ENCODE measurements around the gene GPR101.

GPR101 gene, protein sequence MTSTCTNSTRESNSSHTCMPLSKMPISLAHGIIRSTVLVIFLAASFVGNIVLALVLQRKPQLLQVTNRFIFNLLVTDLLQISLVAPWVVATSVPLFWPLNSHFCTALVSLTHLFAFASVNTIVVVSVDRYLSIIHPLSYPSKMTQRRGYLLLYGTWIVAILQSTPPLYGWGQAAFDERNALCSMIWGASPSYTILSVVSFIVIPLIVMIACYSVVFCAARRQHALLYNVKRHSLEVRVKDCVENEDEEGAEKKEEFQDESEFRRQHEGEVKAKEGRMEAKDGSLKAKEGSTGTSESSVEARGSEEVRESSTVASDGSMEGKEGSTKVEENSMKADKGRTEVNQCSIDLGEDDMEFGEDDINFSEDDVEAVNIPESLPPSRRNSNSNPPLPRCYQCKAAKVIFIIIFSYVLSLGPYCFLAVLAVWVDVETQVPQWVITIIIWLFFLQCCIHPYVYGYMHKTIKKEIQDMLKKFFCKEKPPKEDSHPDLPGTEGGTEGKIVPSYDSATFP

DNA sequence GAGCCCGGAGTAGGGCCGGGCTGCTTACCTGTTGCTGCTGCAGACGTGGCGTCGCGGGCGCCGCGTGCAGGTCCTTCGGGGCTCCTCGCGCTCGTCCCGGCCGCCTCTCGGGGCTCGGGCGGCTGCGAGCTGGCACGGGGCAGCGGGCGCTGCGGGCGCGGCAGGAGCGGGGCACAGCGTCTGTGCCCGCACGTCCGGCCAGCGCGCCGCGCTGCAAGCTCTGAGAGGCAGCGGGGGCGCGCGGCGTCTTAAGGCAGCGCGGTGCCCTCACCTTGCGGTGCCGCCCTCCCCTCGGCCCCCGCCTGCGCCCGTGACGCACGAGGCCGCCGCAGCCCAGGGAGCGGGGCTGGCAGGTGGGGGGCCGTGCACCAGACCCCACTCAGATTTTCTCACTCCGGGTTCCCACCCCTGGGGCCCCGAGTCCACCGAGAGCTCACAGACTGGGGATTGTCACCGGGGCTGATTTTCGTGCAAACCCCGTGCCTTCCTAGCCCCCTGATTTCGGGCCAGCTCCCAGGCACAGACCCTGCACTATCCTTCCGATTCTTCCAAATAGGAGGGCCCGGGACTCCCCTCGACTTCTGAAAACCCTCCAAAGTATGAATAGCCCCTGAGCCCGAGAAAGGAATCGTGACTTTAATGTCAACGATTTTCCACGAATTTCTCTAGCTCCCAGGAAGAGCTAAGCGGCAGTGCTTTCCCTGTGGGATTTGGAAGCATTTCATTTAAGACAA lies at the start of gene GPR101:
TSS of gene GPR101 (minus strand) at position 222 of the 734 bp plus-strand sequence. CDS start 2,321 bp downstream, outside the sequence.
- DNase-seq (ENCODE audit: low read depth in 2 of 2): no peak

DNA sequence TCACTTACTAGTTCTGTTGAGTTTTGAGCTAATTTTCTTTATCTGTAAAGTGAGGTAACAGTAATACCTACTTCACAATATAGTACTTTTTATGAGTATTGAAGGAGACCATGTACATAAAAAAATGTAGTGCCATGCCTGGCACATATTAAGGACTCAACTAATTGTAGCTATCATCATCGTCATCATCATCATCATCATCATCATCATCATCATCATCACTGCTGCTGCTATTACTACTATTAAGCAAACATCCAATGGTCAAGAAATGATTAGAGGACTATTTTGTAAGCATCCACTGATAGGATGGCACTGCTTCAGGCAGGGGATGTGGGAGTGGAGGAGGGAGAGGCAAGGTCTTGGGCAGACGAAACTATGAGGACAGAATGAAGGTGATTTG lies 47.4 kb upstream of the GPR101 start:
- DNase-seq (ENCODE audit: low read depth in 2 of 2): no peak

DNA sequence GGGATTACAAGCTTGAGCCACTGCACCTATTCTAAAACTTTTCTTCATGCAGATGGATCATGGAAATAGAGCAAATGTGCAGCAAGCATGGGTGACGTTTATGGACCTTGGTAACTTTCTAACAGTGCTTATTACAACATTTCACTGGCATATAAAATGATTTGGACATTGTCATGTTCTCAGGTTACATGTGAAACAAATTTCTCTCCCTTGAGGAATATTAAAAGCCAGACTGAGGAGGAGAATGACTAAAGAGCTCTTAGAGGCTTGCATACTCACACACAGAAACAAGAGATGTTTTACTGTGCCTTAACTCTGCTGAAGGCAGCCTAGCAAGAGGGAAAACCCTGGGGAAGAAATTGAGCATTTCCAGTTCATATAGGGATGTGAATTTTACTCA lies 38.6 kb upstream of the GPR101 start:
- no peak for DNase-seq (ENCODE audit: low read depth in 2 of 2)

DNA sequence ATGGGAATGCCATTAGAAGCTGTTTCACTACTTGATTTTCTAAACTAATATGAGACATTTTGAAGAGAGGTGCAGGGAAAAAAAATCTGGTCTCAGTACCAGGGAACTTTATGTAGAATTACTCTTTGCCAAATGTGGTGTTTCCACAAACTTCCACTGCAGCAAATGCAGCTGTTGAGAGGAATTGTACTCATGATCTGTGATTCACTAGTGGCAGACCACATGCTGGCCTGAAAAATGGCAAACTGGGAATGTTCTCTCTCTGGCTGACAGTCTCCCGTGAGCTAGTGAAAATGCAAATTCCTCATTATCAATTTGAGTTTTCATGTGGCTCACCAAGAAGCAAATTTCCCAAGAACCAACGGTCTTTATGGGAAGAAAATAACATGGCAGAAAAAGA lies 37.8 kb upstream of the GPR101 start:
- no peak for DNase-seq (ENCODE audit: low read depth in 2 of 2)

DNA sequence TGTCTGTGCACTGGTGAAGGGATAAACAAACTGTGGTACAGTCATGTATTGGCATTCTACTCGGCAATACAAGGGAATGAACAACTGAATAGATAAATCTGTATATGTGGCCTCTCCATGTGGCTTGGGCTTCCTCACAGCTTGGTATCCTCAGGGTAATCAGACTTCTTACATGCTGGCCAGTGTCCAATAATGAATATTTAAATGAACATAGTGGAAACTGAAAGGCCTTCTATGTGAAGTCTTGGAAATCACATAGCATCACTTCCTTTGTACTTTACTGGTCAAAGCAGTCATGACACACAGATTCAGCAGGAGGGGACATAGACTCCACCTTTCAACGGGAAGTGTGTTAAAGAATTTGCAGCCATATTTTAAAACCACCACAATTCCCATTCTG lies 33.4 kb upstream of the GPR101 start:
- no peak for DNase-seq (ENCODE audit: low read depth in 2 of 2)

DNA sequence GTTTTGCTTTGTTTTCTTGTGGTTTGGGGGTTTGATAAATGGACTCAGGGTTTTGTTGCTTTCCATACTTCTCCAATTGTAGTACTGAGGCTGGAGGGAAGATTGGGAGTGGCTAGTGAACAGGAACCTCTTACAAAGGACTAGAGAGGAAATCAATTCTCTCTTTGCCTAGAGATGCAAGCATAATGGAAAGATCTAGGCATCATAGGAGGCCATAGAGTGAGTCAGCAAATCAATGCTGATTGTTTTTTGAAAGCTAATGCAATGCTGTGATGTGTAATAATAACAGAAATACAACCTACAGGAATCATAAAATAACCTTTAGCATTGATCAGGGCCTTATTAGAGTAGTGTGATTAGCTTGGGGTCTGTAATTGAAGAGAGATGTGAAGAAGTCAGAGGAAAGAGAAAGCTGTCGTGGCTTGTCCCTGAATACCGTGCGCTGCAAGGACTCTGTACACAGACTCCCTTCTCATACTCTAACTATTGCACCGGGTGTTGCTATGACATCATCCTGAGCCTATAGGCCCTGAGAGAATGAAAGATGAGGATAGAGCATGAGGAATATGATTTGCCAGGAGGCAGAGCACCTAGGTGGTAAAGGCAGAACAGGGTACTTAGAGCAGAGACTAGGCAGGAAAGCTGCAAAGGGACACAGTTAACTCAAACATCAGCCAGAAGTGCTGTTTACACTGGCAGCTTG lies 29.3 kb upstream of the GPR101 start:
- no peak for DNase-seq (ENCODE audit: low read depth in 2 of 2)

DNA sequence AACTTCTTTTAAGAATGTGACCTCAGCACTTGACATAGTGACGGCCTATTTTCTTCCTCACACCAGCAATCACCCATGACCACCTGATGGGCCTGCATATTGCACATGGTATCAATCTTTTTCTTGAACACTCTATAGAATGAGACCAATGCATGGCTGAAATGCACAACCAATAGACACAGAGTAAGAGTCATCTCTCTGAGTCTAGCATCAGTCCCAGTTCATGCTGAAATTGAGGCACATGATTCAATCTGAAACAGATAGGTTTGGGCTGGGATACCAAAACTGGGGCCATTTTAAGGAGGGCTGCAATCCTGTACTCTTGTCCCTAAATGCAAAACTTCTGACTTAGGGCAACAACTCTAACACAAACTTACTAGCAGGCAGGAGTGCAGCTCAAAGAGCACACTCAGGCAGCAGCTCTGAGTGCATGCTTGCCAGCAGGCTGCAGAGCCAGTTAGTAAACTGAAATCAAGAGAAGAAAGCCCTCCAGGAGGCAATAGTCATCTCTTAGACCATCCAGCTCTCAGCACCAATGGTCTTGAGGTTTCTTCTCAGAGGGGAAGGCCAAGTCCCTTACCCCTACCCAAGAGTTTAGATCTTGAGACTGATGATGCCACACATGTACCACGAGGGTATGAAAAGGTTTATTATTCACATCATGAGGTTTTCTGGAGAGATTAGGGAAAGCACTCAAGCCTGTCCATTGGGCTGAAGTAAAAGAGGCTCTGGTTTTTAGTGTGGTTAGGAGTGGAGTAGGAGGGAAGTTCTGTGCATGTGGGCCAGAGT lies 24.7 kb upstream of the GPR101 start:
- DNase-seq (ENCODE audit: low read depth in 2 of 2): no peak

DNA sequence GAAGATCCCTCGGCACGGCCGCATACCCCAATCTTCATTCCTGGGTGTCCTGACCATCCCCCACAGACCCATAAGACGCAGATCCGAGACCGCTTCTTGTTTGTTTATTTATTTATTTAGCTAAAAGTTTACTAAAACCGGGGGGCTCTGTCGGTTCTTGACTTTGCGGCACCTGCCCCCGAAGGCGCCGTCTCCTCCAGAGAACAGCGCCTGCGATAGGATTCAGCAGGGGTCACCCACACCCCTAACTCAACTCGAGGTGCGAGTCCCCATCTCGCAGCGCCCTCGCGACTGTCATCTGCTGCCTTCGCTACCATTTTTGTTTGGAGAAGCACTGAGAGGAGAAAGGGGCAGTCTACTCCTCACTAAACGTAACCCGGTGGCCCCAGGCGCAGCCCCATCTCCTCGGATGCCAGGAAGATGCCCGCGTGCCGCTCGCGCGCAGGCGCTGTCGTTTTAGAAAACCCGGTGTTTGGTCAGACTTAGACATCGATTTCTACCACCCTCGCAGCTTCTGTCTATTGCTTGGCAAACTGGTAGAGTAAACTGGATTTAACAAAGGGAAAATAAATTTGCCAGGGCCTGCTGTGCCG lies 18.9 kb upstream of the GPR101 start:
- no peak for DNase-seq (ENCODE audit: low read depth in 2 of 2)

DNA sequence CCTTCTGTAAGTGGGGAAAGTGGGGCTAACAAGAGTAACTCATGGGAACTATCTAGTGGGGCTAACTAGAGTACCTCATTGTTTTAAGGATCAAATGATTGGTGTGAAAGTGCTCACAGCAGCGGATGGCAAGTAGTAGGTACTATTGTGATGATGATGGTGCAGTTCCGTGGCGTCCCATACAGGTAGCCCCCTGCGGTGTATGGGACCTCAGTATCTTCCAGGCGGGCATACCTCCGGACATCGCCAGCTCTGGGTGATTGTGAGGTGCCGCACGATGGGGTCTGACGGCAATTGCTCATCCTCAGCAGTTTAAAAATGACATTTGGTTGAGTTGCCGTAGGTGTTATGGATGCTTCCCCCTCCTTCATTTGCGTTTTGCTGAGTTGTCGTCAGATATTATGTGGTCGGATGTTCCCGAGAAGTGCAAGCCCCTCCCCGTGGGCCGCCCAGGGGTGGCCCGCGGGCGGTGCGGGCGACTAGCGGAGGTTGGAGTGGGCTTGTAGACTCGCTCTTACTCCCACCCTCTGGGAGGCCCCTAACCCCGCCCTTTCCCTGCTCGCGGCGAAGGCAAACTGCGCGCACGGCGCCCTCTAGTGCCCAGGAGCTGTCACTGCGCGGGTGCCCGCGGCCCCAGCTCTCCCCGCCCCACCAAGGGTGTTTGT lies 18.3 kb upstream of the GPR101 start:
- peak; percentile 62 to 66 for DNase-seq (ENCODE audit: low read depth in 2 of 2)

DNA sequence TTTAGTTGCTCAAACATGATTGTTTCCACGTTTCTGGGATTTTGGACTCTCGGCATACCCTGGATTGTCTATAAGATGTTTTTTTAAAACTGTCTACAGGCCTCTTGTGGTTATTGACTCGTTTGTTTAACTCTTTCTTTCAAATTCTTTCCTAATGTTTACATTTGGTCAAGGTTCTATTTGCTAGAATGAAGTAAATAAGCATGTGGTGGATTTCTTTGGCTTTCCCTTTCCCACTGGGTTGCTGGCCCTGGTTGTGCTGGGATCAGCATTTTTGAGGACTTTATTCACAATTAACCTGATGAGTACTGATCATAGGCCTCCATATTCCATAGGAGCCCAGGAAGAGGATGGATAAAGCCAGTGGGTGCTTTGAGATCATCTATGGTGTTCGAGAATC lies 11.1 kb upstream of the GPR101 start:
- DNase-seq (ENCODE audit: low read depth in 2 of 2): no peak

DNA sequence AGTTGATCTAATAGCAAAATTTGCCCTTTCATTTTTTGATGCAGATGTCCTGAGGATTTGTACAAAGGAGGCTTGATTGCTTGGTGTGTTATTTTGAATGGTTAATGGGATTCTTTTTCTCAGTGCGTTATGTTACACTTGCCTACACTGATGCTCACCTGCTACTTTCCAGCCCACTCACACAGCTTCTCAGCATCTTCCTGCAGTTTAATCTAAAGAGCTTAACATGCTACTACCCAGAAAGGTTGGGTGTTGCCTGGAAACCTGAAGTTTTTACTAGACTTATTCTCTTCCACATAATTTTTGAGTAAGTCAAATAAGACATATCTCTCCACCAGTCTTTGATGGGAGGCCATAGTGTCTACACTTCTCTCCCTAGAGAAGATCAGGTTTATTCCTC lies 9.9 kb upstream of the GPR101 start:
- DNase-seq (ENCODE audit: low read depth in 2 of 2): no peak

DNA sequence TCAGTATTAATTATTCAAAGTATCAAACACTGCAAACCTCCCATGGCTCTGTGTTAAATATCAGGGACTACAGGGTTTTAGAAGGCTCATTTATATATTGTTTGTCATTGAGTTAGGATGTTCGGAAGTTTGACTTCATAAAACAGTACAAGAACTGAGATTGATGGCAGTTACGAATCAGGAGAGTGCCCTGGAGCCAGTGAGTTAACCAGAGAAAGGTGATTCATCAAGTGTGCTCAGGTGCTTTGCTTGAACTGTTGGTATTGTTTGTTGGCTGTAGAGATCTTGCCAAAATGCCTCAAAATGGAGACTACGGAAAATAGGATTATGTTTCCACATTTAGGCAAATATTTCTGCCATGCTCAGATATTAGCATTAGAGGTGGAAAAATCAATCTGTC lies 7.5 kb upstream of the GPR101 start:
- no peak for DNase-seq (ENCODE audit: low read depth in 2 of 2)

DNA sequence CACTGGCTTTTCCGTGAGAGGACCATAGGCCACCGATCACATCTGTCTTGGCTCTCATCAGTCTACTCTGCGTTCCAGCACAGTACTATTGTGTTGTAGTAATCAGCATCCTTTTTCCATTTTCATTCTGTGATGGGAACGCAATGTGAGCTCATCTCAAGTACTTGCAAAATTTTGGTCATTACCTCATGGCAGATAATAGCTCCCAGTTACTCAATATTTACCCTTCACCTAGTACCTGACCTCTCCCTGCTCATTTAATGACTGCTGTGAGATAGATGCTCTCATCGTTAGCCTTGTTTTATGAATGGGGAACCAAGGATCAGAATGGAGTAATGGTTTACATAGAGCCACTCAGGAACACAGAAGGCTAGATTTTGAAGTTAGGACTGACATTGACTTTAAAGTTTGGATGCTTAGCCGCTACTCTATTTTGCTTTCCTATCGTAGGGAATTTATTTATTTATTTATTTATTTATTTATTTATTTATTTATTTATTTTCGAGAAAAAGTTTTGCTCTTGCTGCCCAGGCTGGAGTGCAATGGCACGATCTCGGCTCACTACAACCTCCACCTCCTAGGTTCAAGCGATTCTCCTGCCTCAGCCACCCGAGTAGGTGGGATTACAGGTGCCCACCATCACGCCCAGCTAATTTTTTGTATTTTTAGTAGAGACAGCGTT lies 6.5 kb upstream of the GPR101 start:
- DNase-seq (ENCODE audit: low read depth in 2 of 2): no peak

DNA sequence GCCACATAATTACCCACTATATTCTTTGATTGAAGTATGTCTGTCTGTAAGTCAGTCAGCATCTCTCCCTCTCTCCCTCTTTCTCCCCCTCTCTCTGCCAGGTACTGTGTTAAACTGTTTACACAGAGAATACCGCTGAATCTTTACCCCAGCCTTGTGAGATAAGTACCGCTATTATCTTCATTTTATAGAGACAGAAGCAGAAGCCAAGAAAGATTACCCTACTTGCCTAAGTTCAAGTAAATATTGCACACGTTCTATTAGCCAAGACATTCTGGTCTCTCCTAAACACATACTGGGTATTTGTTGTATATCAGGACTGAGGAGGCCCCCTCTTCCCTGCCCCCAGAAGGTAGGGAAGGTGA lies 695 bp upstream of the GPR101 start:
- no peak for DNase-seq (ENCODE audit: low read depth in 2 of 2)

DNA sequence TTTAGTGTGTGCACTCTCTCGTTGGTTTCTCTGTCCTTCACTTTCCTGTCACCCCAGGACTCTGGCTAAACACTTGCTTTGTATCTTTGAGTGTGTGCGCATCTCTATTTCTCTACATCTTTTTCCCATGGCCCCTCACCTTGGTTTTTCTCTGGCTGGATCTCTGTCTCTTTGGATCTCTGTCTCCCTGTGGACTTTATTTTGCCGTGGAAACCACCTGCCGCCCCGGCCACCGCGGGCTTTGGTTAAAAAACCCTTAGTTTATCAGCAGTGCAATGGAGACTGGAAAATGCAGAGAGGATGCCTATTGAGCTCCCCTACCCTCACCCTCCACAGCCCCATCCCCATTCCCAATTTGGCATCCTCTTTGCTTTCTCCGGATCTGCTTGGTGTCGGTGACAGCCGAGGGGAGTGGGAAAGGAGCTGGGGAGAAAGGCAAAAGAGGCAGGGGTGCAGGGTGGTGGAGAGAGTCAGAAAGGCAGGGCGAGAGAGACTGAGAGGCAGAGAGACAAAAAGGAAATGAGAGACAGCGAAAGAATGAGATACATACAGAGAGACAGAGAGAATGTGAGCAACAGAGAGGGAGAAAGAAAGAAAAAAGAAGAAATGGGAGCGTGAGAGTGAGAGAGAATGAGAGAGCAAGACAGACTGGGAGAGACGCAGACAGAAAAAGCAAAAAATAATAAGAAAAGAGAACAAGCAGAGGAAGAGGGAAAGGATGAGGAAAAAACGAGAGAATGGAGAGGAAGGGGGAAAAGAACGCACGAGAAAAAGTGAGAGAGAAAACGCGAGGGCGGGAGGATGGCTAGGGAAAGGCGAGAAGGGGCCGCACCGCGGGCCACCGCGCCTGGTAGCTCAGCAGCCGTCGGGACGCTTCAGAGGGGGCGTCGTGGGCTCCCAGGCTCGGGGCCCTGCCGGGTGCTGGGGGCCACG lies 688 bp downstream of the GPR101 start:
- no peak for DNase-seq (ENCODE audit: low read depth in 2 of 2)

DNA sequence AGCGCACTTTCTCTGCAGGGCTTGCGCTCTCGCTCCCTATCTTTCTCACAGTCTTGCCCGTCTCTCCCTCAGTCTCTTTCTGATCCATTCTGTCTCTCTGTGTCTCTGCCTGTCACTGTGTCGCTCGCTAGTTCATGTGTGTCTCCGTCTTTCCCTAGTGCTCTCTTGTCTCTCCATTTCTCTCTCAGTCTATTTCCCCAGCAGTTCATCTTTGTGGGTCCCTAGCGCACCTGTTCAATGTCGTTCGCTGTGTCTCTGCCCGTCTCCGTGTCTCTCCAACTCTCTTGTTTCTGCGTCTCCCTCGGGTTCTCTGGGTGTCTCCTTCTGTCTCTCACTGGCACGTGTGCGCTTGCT lies 1.5 kb downstream of the GPR101 start:
- DNase-seq (ENCODE audit: low read depth in 2 of 2): no peak

DNA sequence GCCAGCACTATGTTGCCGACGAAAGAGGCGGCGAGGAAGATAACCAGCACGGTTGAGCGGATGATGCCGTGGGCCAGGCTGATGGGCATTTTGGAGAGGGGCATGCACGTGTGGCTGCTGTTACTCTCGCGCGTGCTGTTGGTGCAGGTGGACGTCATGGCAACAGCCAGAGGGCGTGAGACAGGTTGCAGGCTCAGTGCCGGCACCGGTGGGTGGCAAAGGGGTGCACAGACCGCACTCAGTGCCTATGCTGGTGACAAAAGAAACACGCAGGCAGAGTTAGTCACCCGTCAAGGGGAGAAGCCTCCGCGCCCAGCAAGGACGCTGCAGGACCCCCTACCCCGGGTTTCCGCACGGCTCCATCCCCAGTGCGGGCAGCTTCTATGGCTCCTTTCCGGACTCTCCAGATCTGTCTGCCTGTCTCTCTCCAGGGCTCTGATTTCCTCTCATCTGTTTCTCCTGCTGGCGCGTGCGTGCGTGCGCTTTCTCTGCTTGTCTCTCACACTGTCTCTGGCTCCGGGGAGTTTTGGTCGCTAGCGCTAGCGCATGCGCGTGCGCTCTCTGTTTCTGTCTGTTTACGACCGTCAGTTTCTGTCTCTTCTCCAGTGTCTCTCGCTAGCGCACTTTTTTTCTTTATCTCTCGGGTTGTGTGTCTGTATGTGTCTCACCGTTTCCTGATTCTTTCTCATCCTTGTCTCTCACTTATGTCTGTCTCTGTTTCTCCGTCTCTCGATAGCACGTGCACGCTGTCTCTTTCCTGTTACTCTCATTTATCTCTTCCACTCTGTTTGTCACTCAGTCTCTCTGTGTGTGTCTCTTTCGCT lies 2.1 kb downstream of the GPR101 start:
- peak in 1 of 2 donors; percentile 3 for DNase-seq (ENCODE audit: low read depth in 2 of 2)

DNA sequence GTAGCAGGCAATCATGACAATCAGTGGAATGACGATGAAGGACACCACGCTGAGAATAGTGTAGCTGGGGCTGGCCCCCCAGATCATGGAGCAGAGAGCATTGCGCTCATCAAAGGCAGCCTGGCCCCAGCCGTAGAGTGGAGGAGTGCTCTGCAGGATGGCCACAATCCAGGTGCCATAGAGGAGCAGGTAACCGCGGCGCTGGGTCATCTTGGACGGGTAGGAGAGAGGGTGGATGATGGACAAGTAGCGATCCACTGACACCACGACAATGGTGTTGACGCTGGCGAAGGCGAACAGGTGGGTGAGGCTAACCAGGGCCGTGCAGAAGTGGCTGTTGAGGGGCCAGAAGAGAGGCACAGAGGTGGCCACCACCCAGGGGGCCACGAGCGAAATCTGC lies 2.8 kb downstream of the GPR101 start:
- DNase-seq (ENCODE audit: low read depth in 2 of 2): no peak

Data from activated CD8-positive, alpha-beta memory T cell treated with anti-CD3 and anti-CD28 coated beads for 4 hours (primary cell).